Sigmoid colon (tissue), 4 donors: Measurements from ENCODE around the gene CPS1.

Experiments
- EP300 ChIP-seq, 4 donors: sonication (generic); formaldehyde crosslinking; IDR thresholded peaks; one replicate each; pipeline ENCODE4 v1.6.1; 2017; ENCODE audit warnings: antibody characterized with exemption in 4 of 4
- POLR2A ChIP-seq, 2 donors: fragments of 450-650 bp; IDR thresholded peaks; one replicate each; pipeline ENCODE4 v1.6.1; 2016; ENCODE audit warnings: antibody characterized with exemption in 2 of 2, mild to moderate bottlenecking in 2 of 2, moderate library complexity in 2 of 2
- POLR2AphosphoS5 ChIP-seq, 4 donors: sonication (generic); formaldehyde crosslinking; IDR thresholded peaks; one replicate each; pipeline ENCODE4 v1.6.1; 2017; ENCODE audit warnings: antibody characterized with exemption in 4 of 4
- TF ChIP-seq, protein P1 (sequence below), 4 experiments: fragments of 450-650 bp in 3 of 4; fragments of 200-600 bp in 1 of 4; IDR thresholded peaks; one replicate each; pipeline ENCODE4 v1.5.1; 2016 to 2019; ENCODE audit warnings: antibody characterized with exemption in 4 of 4, mild to moderate bottlenecking in 3 of 4, moderate library complexity in 2 of 4

GRCh38 chr2:210577263-210578071, 21.1 kb downstream of the CPS1 start:
- TF ChIP-seq EP300 (IDR thresholded peaks at IDR 0.05) (no peak), POLR2A (IDR thresholded peaks at IDR 0.05) (no peak), POLR2AphosphoS5 (IDR thresholded peaks at IDR 0.05) (no peak)
- TF ChIP-seq, protein P1, sequence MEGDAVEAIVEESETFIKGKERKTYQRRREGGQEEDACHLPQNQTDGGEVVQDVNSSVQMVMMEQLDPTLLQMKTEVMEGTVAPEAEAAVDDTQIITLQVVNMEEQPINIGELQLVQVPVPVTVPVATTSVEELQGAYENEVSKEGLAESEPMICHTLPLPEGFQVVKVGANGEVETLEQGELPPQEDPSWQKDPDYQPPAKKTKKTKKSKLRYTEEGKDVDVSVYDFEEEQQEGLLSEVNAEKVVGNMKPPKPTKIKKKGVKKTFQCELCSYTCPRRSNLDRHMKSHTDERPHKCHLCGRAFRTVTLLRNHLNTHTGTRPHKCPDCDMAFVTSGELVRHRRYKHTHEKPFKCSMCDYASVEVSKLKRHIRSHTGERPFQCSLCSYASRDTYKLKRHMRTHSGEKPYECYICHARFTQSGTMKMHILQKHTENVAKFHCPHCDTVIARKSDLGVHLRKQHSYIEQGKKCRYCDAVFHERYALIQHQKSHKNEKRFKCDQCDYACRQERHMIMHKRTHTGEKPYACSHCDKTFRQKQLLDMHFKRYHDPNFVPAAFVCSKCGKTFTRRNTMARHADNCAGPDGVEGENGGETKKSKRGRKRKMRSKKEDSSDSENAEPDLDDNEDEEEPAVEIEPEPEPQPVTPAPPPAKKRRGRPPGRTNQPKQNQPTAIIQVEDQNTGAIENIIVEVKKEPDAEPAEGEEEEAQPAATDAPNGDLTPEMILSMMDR (IDR thresholded peaks at IDR 0.05): peak in 3 of 4 experiments; percentile 17 to 62 (median 25)
